Measurements from ENCODE around the gene ADGRG1.
"Not testable (repeated sequence)": the region's sequence is repeated elsewhere in the genome, so short reads cannot be mapped to it uniquely, and the experiment has no call there.

ADGRG1 gene

GRCh38 chr16:57698812-57699405, 70.5 kb downstream of the ADGRG1 start:
- no peak for DNase-seq (ENCODE audit: low read depth in 3 of 3, low spot score in 1 of 3)

- no peak for DNase-seq (ENCODE audit: low read depth in 3 of 3, low spot score in 1 of 3)
Observed at GRCh38 chr16:57699481-57699880, 71.1 kb downstream of the ADGRG1 start.

GRCh38 chr16:57699899-57700298, 71.5 kb downstream of the ADGRG1 start:
- no peak for DNase-seq (ENCODE audit: low read depth in 3 of 3, low spot score in 1 of 3)

DNA sequence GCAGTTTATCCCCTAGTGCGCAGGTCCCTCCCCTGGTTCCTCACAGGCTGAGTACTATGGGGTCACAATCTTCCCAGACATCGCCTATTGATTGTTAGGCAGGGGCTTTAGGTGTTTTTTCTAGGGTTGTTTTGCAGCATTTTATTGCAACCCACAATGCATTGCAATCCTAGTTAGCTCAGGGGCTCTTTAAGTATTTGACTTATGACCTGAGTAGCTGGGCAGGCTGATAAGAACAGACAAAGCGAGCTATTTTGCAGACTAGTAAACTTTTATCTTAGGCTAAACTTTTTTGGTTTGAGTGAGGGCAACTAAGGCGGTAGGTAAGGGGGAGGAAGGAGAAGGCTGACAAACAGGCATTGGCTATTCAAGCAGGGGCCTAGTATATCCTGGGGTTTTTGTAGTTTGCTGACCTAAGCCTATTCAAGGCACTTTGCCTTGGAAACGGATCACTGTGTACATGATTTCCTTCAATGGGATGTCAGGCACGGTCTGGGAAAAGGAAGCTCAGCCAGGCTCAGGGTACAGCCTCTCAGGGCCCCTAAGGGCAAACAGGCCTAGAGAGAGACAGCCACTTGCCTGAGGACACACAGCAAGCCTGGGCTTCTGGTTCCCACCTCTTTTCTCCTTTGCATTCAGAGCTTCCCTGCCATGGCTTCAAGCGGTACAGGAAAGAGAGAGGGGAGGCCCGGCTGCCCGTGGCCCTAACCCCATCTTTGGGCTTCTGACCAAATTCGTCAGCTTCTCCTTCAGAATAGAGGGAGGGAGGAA, 72.5 kb downstream of the ADGRG1 start:
- DNase-seq (ENCODE audit: low read depth in 3 of 3, low spot score in 1 of 3): no peak

- no peak for DNase-seq (ENCODE audit: low read depth in 3 of 3, low spot score in 1 of 3)
Observed at GRCh38 chr16:57701759-57702371, 73.4 kb downstream of the ADGRG1 start.

- DNase-seq (ENCODE audit: low read depth in 3 of 3, low spot score in 1 of 3): no peak
Observed at GRCh38 chr16:57703416-57704010, 75.1 kb downstream of the ADGRG1 start.

GRCh38 chr16:57704011-57704904, 75.8 kb downstream of the ADGRG1 start:
- DNase-seq (ENCODE audit: low read depth in 3 of 3, low spot score in 1 of 3): no peak

DNA sequence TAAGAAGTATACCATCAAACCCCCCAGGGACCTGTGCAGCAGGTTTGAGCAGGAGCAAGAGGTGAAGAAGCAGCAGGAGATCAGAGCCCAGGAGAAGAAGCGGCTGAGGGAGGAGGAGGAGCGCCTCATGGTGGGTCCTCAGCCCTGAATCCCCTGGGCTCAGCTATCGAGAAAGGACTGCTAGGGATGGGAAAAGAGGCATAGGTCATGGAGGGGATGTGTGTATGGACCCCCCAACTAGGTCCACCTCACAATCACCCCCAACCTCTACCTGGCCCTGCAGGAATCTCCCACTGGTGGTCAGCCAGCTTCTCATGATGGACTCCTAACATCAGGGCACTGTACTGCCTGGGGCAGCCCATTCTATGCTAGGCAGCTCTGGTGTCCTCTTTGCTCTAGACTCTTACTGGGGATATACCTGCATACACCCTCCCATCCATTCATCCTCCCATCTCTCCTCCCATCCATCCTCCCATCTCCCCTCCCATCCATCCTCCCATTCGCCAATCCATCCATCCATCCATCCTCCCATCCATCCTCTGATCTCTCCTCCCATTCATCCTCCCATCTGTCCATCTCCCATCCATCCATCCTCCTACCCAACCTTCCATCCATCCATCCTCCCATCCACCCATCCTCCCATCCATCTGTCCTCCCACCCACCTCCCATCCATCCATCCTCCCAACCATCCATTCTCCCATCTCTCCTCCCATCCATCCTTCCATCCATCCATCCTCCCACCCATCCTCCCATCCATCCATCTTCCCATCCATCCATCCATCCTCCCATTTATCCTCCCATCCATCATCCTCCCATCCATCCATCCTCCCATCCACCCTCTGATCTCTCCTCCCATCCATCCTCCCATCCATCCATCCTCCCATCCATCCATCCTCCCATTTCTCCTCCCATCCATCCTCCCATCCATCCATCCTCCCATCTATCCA, 76.7 kb downstream of the ADGRG1 start:
- no peak for DNase-seq (ENCODE audit: low read depth in 3 of 3, low spot score in 1 of 3)

DNA sequence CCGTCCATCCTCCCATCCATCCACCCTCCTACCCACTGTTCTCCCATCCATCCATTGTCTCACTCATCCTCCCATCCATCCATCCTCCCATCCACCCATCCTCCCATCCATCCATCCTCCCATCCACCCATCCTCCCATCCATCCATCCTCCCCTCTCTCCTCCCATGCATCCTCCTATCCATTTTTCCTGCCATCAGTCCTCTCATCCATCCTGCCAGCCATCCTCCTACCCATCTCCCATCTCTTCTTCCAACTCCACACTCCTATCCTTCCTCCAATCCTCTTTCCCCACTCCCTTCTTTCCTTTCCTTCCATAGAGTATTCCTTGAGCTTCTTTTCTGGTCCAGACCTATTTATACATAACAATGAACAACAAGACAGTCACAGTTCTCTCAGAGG, 78.3 kb downstream of the ADGRG1 start:
- DNase-seq (ENCODE audit: low read depth in 3 of 3, low spot score in 1 of 3): no peak

- DNase-seq (ENCODE audit: low read depth in 3 of 3, low spot score in 1 of 3): no peak
Observed at GRCh38 chr16:57707331-57707730, 78.9 kb downstream of the ADGRG1 start.

GRCh38 chr16:57708168-57708567, 79.7 kb downstream of the ADGRG1 start:
- DNase-seq (ENCODE audit: low read depth in 3 of 3, low spot score in 1 of 3): no peak

- DNase-seq (ENCODE audit: low read depth in 3 of 3, low spot score in 1 of 3): no peak
Observed at GRCh38 chr16:57709663-57710062, 81.2 kb downstream of the ADGRG1 start.

DNA sequence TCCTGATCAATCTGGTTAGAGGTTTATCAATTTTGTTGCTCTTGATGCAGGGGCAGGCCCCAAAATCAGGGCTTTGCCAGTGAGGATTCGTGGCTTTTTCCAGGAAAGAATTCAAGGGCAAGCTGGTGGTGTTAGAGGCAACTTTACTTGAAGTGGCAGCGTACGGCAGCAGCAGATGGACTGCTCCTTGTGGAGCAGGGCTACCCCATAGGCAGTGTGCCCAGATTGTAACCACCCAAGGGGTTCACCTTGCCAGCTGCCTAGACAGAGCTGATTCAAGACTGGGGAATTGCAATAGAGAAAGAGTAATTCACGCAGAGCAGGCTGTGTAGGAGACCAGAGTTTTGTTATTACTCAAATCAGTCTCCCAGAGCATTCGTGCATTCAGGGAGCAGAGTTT, 82.9 kb downstream of the ADGRG1 start:
- DNase-seq (ENCODE audit: low read depth in 3 of 3, low spot score in 1 of 3): no peak

- no peak for DNase-seq (ENCODE audit: low read depth in 3 of 3, low spot score in 1 of 3)
Observed at GRCh38 chr16:57711993-57712392, 83.6 kb downstream of the ADGRG1 start.

- DNase-seq (ENCODE audit: low read depth in 3 of 3, low spot score in 1 of 3): not testable (repeated sequence)
Observed at GRCh38 chr16:57712569-57712968, 84.1 kb downstream of the ADGRG1 start.

GRCh38 chr16:57713596-57713995, 85.2 kb downstream of the ADGRG1 start:
- DNase-seq (ENCODE audit: low read depth in 3 of 3, low spot score in 1 of 3): no peak

DNA sequence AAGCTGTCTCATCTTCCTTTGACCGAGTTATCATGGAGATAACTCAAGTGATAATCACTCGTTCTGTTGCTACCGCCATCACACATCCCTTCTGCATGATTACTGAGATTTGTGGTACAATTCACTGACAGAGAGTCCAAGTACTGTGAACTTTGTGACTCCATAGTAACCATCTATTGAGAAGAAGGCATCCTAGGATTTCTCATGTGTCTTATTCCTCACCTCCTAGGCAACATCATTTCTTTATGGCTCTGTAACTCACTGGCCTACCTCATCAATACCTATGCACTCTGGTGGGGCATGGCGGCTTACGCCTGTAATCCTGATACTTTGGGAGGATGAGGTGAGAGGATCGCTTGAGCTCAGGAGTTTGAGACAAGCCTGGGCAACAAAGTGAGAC, 85.6 kb downstream of the ADGRG1 start:
- no peak for DNase-seq (ENCODE audit: low read depth in 3 of 3, low spot score in 1 of 3)
